Effector memory CD8-positive, alpha-beta T cell (primary cell): ENCODE results near the gene IL1RAP.

Experiments
- ATAC-seq: fragments of 150-1000 bp; cut with Tn5 transposase; replicated peaks from 2 replicates; pipeline ENCODE4 v1.10.0; 2021; ENCODE audit warnings: mild to moderate bottlenecking, moderate library complexity
- DNase-seq, 3 experiments: peaks; one replicate each; pipeline ENCODE4 v3.0.0; 2021
- H3K27ac Mint-ChIP-seq, 2 donors: one replicate each; pipeline ENCODE4 v1.8.0; 2022; ENCODE audit warnings: mild to moderate bottlenecking in 2 of 2, mixed read lengths in 2 of 2, moderate library complexity in 2 of 2
- H3K27me3 Mint-ChIP-seq, 2 donors: one replicate each; pipeline ENCODE4 v1.8.0; 2022; ENCODE audit warnings: mixed read lengths in 2 of 2
- H3K36me3 Mint-ChIP-seq: one replicate; pipeline ENCODE4 v1.8.0; 2022; ENCODE audit warnings: mild to moderate bottlenecking, moderate library complexity, mixed read lengths; ENCODE audit not compliant: insufficient read depth
- H3K4me1 Mint-ChIP-seq, 2 donors: one replicate each; pipeline ENCODE4 v1.8.0; 2022; ENCODE audit warnings: low read depth in 2 of 2, mixed read lengths in 2 of 2
- H3K4me3 Mint-ChIP-seq, 2 donors: one replicate each; pipeline ENCODE4 v1.8.0; 2022; ENCODE audit warnings: mild to moderate bottlenecking in 2 of 2, mixed read lengths in 2 of 2, moderate library complexity in 2 of 2
- H3K9me3 Mint-ChIP-seq, 2 donors: one replicate each; pipeline ENCODE4 v1.8.0; 2022; ENCODE audit warnings: mixed read lengths in 2 of 2

The IL1RAP gene

GRCh38 chr3:190695994-190696393 is 182.1 kb downstream of the IL1RAP start:
- no peaks in the 10 kb centered on the region for H3K36me3 Mint-ChIP-seq
- DNase-seq (no peak), ATAC-seq (no peak)
- no peaks in the 10 kb centered on the region for H3K4me1 Mint-ChIP-seq
- no peaks in the 10 kb centered on the region for H3K27me3 Mint-ChIP-seq
- H3K9me3 Mint-ChIP-seq = no peaks in the 10 kb centered on the region
- no peak overlapping the region for H3K27ac Mint-ChIP-seq
- H3K4me3 Mint-ChIP-seq = no peak overlapping the region

- ATAC-seq (no peak), DNase-seq (no peak)
- no peaks in the 10 kb centered on the region for H3K9me3 Mint-ChIP-seq
- no peak overlapping the region for H3K27ac Mint-ChIP-seq
- no peaks in the 10 kb centered on the region for H3K36me3 Mint-ChIP-seq
- no peak overlapping the region for H3K4me3 Mint-ChIP-seq
- no peaks in the 10 kb centered on the region for H3K4me1 Mint-ChIP-seq
- peaks cover 0 to under 1% of the 10 kb centered on the region in 2 donors for H3K27me3 Mint-ChIP-seq
Measured at GRCh38 chr3:190696777-190697501, 183.1 kb downstream of the IL1RAP start.

- H3K4me1 Mint-ChIP-seq = no peaks in the 10 kb centered on the region
- H3K27me3 Mint-ChIP-seq = peaks cover 0 to 6% of the 10 kb centered on the region in 2 donors
- H3K27ac Mint-ChIP-seq = no peak overlapping the region
- DNase-seq (no peak), ATAC-seq (no peak)
- H3K9me3 Mint-ChIP-seq = no peaks in the 10 kb centered on the region
- H3K36me3 Mint-ChIP-seq = no peaks in the 10 kb centered on the region
- H3K4me3 Mint-ChIP-seq = no peak overlapping the region
Measured at GRCh38 chr3:190697502-190697830, 183.6 kb downstream of the IL1RAP start.

- Mint-ChIP-seq H3K27me3 (peaks cover 0 to 7% of the 10 kb centered on the region in 2 donors), H3K4me1 (no peaks in the 10 kb centered on the region), H3K4me3 (no peak overlapping the region), H3K9me3 (no peaks in the 10 kb centered on the region), H3K36me3 (no peaks in the 10 kb centered on the region), H3K27ac (no peak overlapping the region)
- no peak for DNase-seq
- ATAC-seq = no peak
Measured at GRCh38 chr3:190697901-190698300, 184.0 kb downstream of the IL1RAP start.

GRCh38 chr3:190699776-190700175 is 185.9 kb downstream of the IL1RAP start:
- DNase-seq = no peak
- Mint-ChIP-seq H3K4me3 (no peak overlapping the region), H3K4me1 (no peaks in the 10 kb centered on the region), H3K27me3 (peaks cover 0 to 13% of the 10 kb centered on the region in 2 donors), H3K36me3 (no peaks in the 10 kb centered on the region), H3K9me3 (no peaks in the 10 kb centered on the region), H3K27ac (no peak overlapping the region)
- no peak for ATAC-seq

- Mint-ChIP-seq H3K27ac (no peak overlapping the region), H3K9me3 (no peaks in the 10 kb centered on the region), H3K4me1 (no peaks in the 10 kb centered on the region), H3K27me3 (peaks cover 0 to 13% of the 10 kb centered on the region in 2 donors), H3K36me3 (no peaks in the 10 kb centered on the region), H3K4me3 (no peak overlapping the region)
- DNase-seq (no peak), ATAC-seq (no peak)
Measured at GRCh38 chr3:190701096-190701532, 187.2 kb downstream of the IL1RAP start.

GRCh38 chr3:190706582-190706981 is 192.7 kb downstream of the IL1RAP start:
- H3K9me3 Mint-ChIP-seq = no peaks in the 10 kb centered on the region
- H3K36me3 Mint-ChIP-seq = no peaks in the 10 kb centered on the region
- H3K4me3 Mint-ChIP-seq = no peak overlapping the region
- ATAC-seq = no peak
- H3K27ac Mint-ChIP-seq = no peak overlapping the region
- DNase-seq = no peak
- H3K27me3 Mint-ChIP-seq = peaks cover 0 to 13% of the 10 kb centered on the region in 2 donors
- no peaks in the 10 kb centered on the region for H3K4me1 Mint-ChIP-seq
